Endothelial cell of umbilical vein (primary cell): Measurements from ENCODE around the gene KREMEN1. TPM values are rescaled to one million over a fixed set of nuclear protein-coding genes. Genes with fewer than 3 reads are reported as not detected.

Source experiments
- BruUV-seq: library from RNA; stranded (reverse); fragments of 400-500 nt; replicated peaks from 2 replicates; lab custom pipeline; 2021; lab: Mats Ljungman, UMichigan
- CTCF ChIA-PET: fragments of 300-600, 350-600 bp; sonication (Branson Sonifier 250); formaldehyde crosslinking; loops from one replicate; lab custom pipeline; 2021; ENCODE audit warnings: antibody characterized with exemption, inconsistent platforms; lab: Charles Lee
- POLR2A ChIA-PET: fragments of 300-600, 350-600 bp; sonication (Branson Sonifier 250); formaldehyde crosslinking; loops from one replicate; lab custom pipeline; 2021; ENCODE audit warnings: antibody characterized with exemption, inconsistent platforms; lab: Charles Lee
- DNase-seq: peaks from one replicate; pipeline ENCODE4 v3.0.0-alpha.2; 2011; ENCODE audit warnings: low read depth, low spot score
- FAIRE-seq: peaks from 2 replicates; lab custom pipeline; 2011; peaks lifted over from hg19 to GRCh38; lab: Jason Lieb, UNC
- H2AFZ ChIP-seq: 2 replicates; pipeline ENCODE4 v1.6.0; 2012; ENCODE audit warnings: low read depth, low read length, control low read depth, inconsistent platforms
- H3K27ac ChIP-seq: 2 replicates; pipeline ENCODE4 v1.5.1; 2011; ENCODE audit warnings: low read depth, mild to moderate bottlenecking, control low read depth, low read length, moderate library complexity; ENCODE audit not compliant: insufficient read depth
- H3K27me3 ChIP-seq, 2 experiments: 2 replicates each; pipeline versions ENCODE4 v1.6.0 to v1.6.1; 2011; ENCODE audit warnings: low read length in 2 of 2, mixed read lengths in 1 of 2; ENCODE audit not compliant: control insufficient read depth in 2 of 2, insufficient read depth in 2 of 2
- H3K36me3 ChIP-seq, 2 experiments: 2 replicates in 1 of 2; 3 replicates in 1 of 2; pipeline ENCODE4 v1.5.1; 2011; ENCODE audit warnings: low read length in 2 of 2, mild to moderate bottlenecking in 1 of 2, moderate library complexity in 1 of 2; ENCODE audit not compliant: control insufficient read depth in 2 of 2, insufficient read depth in 2 of 2; ENCODE audit errors: extremely low read depth in 1 of 2
- H3K4me1 ChIP-seq: 3 replicates; pipeline ENCODE4 v1.5.1; 2011; ENCODE audit warnings: mild to moderate bottlenecking, low read length; ENCODE audit not compliant: control insufficient read depth, insufficient read depth; ENCODE audit errors: extremely low read depth
- H3K4me2 ChIP-seq: 2 replicates; pipeline ENCODE4 v1.6.1; 2011; ENCODE audit warnings: low read length, control low read depth, mixed read lengths; ENCODE audit not compliant: insufficient read depth
- H3K4me3 ChIP-seq, 3 experiments: fragments of 200-600 bp in 1 of 3; sonication (generic), shearing (Covaris generic) in 1 of 3; replicated peaks in 1 of 3; 2 replicates each; pipeline ENCODE4 v1.5.1; 2011 to 2016; ENCODE audit warnings: control low read depth in 3 of 3, low read length in 3 of 3, mild to moderate bottlenecking in 2 of 3, inconsistent platforms in 1 of 3, low read depth in 1 of 3, moderate library complexity in 1 of 3; ENCODE audit not compliant: insufficient read depth in 1 of 3
- H3K79me2 ChIP-seq: 2 replicates; pipeline ENCODE4 v1.6.0; 2012; ENCODE audit warnings: low read length, inconsistent platforms; ENCODE audit not compliant: control insufficient read depth, insufficient read depth
- H3K9ac ChIP-seq: replicated peaks from 2 replicates; pipeline ENCODE3; 2011; ENCODE audit warnings: low read length, control low read depth; ENCODE audit not compliant: insufficient read depth; ENCODE audit errors: extremely low read depth
- H3K9me1 ChIP-seq: replicated peaks from 3 replicates; pipeline ENCODE4 v1.6.0; 2011; ENCODE audit warnings: mild to moderate bottlenecking, low read length; ENCODE audit not compliant: control insufficient read depth, insufficient read depth; ENCODE audit errors: extremely low read depth
- H3K9me3 ChIP-seq: replicated peaks from 2 replicates; pipeline ENCODE4 v1.5.1; 2012; ENCODE audit warnings: low read length, inconsistent platforms; ENCODE audit not compliant: control insufficient read depth, insufficient read depth
- H4K20me1 ChIP-seq: replicated peaks from 2 replicates; pipeline ENCODE3; 2011; ENCODE audit warnings: mild to moderate bottlenecking, low read length; ENCODE audit not compliant: control insufficient read depth, insufficient read depth; ENCODE audit errors: extremely low read depth
- EZH2 ChIP-seq: IDR thresholded peaks from 2 replicates; pipeline ENCODE4 v1.6.1; 2012; ENCODE audit warnings: borderline replicate concordance, low read depth, mild to moderate bottlenecking, moderate library complexity, low read length, inconsistent platforms; ENCODE audit not compliant: severe bottlenecking
- FOS ChIP-seq: IDR thresholded peaks from 2 replicates; pipeline ENCODE4 v1.6.1; 2011; ENCODE audit warnings: mild to moderate bottlenecking, low read length, moderate library complexity, borderline replicate concordance; ENCODE audit not compliant: insufficient read depth
- GATA2 ChIP-seq: IDR thresholded peaks from 2 replicates; pipeline ENCODE4 v1.7.0; 2011; ENCODE audit warnings: low read depth, mild to moderate bottlenecking, moderate library complexity, mixed read lengths, low read length; ENCODE audit not compliant: insufficient read length, insufficient read depth
- JUN ChIP-seq: IDR thresholded peaks from 2 replicates; pipeline ENCODE4 v1.6.1; 2011; ENCODE audit warnings: borderline replicate concordance, low read depth; ENCODE audit not compliant: insufficient read length, insufficient read depth
- MYC ChIP-seq: IDR thresholded peaks from one replicate; pipeline ENCODE4 v1.6.1; 2011; ENCODE audit warnings: mild to moderate bottlenecking, low read depth, low read length
- POLR2A ChIP-seq: IDR thresholded peaks from 2 replicates; pipeline ENCODE4 v1.6.1; 2012; ENCODE audit warnings: low read depth, mild to moderate bottlenecking, control low read depth, low read length
- POLR2AphosphoS5 ChIP-seq: IDR thresholded peaks from 2 replicates; pipeline ENCODE4 v1.6.1; 2012; ENCODE audit warnings: low read depth, mild to moderate bottlenecking, control low read depth, low read length, moderate library complexity; ENCODE audit not compliant: insufficient read depth
- dilution Hi-C: fragments of 300-500 bp; cut with MboI; formaldehyde crosslinking; loops from one replicate; pipeline ENCODE4 v1.15.0; 2019; ENCODE audit warnings: low sequenced_read_pairs; ENCODE audit not compliant: extremely low pct_ligation_motif_present
- intact Hi-C: fragments of 100-400 bp; cut with micrococcal nuclease; formaldehyde crosslinking; loops from one replicate; pipeline ENCODE4 v1.10.0; 2022
- polyA plus RNA-seq, 4 experiments: library from polyadenylated mRNA; depleted of rRNA in 3 of 4; stranded (reverse) in 3 of 4; unstranded in 1 of 4; fragments of >200 nt; gene quantifications; 2 replicates each; pipeline versions ENCODE4 v1.2.1 to v1.2.3, GENCODE V29; 2011 to 2012; ENCODE audit warnings: missing spikeins in 1 of 4
- total RNA-seq: library from RNA; stranded (reverse); gene quantifications from 2 replicates; pipeline ENCODE4 v1.2.3, GENCODE V29; 2021
- TF ChIP-seq, protein P1 (sequence below), 2 donors: IDR thresholded peaks; 1 replicate in 1 of 2; 2 replicates in 1 of 2; pipeline ENCODE4 v1.5.1; 2011; ENCODE audit warnings: low read length in 2 of 2, mild to moderate bottlenecking in 2 of 2, moderate library complexity in 2 of 2, control low read depth in 1 of 2, inconsistent platforms in 1 of 2, low read depth in 1 of 2; ENCODE audit not compliant: insufficient read depth in 1 of 2; ENCODE audit errors: extremely low read depth in 1 of 2
- TF ChIP-seq, protein P2 (sequence below): IDR thresholded peaks from 2 replicates; pipeline ENCODE4 v1.6.1; 2011; ENCODE audit not compliant: insufficient read depth, insufficient read length

The KREMEN1 gene
- total and polyA plus RNA-seq, 2 donors (not counting 3 experiments of a cell fraction or from before 2014, with no cell fraction given) = 0.58 to 1.1 TPM

DNA sequence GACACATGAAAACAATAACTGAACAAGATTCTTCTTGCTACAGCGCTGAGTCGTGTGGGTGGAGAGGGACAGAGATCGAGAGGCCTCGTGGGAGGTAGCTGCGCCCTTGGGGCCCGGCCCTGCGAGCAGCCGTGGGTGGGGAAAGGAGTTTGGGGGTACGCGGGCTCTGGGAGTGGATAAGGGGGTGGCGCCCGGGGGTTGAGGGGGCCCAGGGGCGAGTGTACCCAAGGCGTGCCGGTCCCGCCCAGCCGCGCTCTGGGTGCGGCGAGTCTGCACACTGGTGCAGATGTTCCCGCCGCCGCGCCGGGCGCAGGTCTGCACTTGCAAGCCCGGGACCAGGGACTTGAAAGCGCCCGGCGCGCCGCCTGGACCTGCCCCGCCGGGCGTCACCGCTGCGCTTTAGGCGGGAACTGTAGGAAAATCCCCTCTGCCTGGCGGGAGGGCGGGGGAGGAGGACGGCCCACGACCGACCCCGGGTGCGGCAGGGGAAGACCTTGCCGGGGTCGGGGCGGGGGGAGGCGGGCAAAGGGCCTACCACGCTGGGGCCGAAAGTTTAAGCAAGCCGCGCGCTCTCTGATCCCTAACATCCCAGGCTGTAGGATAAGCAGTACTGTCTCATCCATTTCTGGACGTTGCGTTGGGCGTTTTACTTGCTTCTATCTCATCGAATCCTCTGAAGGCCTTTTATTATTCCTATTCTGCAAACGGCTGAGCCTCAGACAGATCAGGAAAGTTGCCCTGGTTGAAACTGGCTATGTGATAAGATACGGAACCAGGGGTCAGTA is 1.4 kb upstream of the KREMEN1 start:
- H3K9ac ChIP-seq = no peak overlapping the region
- CTCF ChIA-PET = no interaction called here
- peak overlapping the region; percentile 48 for H2AFZ ChIP-seq

DNA sequence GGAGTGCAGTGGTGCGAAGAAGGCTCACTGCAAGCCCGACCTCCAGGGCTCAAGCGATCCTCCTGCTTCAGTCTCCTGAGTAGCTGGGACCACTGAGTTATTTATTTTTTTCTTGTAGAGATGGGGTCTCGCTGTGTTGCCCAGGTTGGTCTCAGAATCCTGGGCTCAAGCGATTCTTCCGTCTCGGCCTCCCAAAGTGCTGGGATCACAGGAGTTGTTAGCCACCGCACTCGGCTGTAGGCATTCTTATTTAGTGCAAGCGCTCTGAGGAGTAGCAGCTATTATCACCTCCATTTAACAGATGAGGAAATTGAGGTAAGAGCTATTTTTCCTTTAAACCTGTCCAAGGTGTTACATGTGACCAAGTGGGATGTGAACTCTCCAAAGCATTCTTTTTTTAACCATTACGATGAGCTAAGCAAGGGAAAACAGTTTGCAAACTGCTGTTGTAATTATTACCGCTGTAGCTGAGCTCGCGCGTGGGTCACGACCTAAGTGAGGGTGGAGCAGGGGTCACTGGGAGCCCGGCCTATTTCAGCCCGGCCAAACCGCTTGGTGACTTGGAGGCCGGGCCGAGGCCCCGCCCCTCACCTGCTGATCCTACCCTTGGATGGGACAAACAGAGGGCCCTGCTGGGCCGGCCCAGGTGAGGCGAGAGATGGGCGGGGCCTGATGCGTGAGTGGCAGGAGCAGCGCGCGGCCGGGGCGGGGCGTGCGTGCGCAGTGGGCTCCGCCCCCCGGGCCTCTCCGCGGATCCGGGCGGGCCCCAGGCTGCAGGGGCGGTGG is 449 bp upstream of the KREMEN1 start:
- POLR2A ChIA-PET = no interaction called here
- no peak overlapping the region for H3K9ac ChIP-seq
- no peaks in the 10 kb centered on the region for H3K79me2 ChIP-seq
- H4K20me1 ChIP-seq = no peaks in the 10 kb centered on the region
- peaks cover 38% of the 10 kb centered on the region in 2 experiments for H3K27me3 ChIP-seq
- dilution Hi-C loops (no loop called here), intact Hi-C loops (no loop called here)
- FAIRE-seq (peak; percentile 77), DNase-seq (peak; percentile 50)
- BruUV-seq = no TSS peak
- H3K4me3 ChIP-seq = peak overlapping the region in 2 of 3 experiments; percentile 46
- H3K9me3 ChIP-seq = no peaks in the 10 kb centered on the region
- H3K9me1 ChIP-seq = no peaks in the 10 kb centered on the region
- H3K27ac ChIP-seq = no peak overlapping the region
- no peaks in the 10 kb centered on the region for H3K36me3 ChIP-seq
- peak overlapping the region; percentile 42 for H2AFZ ChIP-seq
- CTCF ChIA-PET = interaction anchor here (0.6 to 1.3 kb wide), 6 partner anchors 9 to 217 kb away, joined by 3 to 6 read pairs (median 3); no protein-coding TSS in a partner anchor
- H3K4me1 ChIP-seq = peaks cover 8% of the 10 kb centered on the region
- no peak for TF ChIP-seq EZH2
- no peak for TF ChIP-seq GATA2
- TF ChIP-seq, protein P1, sequence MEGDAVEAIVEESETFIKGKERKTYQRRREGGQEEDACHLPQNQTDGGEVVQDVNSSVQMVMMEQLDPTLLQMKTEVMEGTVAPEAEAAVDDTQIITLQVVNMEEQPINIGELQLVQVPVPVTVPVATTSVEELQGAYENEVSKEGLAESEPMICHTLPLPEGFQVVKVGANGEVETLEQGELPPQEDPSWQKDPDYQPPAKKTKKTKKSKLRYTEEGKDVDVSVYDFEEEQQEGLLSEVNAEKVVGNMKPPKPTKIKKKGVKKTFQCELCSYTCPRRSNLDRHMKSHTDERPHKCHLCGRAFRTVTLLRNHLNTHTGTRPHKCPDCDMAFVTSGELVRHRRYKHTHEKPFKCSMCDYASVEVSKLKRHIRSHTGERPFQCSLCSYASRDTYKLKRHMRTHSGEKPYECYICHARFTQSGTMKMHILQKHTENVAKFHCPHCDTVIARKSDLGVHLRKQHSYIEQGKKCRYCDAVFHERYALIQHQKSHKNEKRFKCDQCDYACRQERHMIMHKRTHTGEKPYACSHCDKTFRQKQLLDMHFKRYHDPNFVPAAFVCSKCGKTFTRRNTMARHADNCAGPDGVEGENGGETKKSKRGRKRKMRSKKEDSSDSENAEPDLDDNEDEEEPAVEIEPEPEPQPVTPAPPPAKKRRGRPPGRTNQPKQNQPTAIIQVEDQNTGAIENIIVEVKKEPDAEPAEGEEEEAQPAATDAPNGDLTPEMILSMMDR (IDR thresholded peaks at IDR 0.05; ENCODE audit: extremely low read depth in 1 of 2, insufficient read depth in 1 of 2, low read depth in 1 of 2, low read length in 2 of 2) = no peak
- TF ChIP-seq POLR2A = no peak
- no peak for TF ChIP-seq POLR2AphosphoS5
- TF ChIP-seq, protein P2, sequence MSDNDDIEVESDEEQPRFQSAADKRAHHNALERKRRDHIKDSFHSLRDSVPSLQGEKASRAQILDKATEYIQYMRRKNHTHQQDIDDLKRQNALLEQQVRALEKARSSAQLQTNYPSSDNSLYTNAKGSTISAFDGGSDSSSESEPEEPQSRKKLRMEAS = no peak
- no peak for TF ChIP-seq FOS
- no peak for TF ChIP-seq MYC
- no peak for TF ChIP-seq JUN
- H3K4me2 ChIP-seq = peak overlapping the region; percentile 76

More for the DNA sequence above, 1.4 kb upstream of the KREMEN1 start:
- Histone ChIP-seq H3K36me3 (no peaks in the 10 kb centered on the region), H3K4me1 (peaks cover 8% of the 10 kb centered on the region), H3K4me2 (peak overlapping the region; percentile 76), H3K79me2 (no peaks in the 10 kb centered on the region), H3K27ac (no peak overlapping the region), H3K9me1 (no peaks in the 10 kb centered on the region), H3K9me3 (no peaks in the 10 kb centered on the region), H3K4me3 (peak overlapping the region; percentile 8 to 35 (median 28)), H3K27me3 (peaks cover 38% of the 10 kb centered on the region in 2 experiments), H4K20me1 (no peaks in the 10 kb centered on the region)
- TF ChIP-seq, protein P2 = no peak
- TF ChIP-seq EZH2 (peak; percentile 80), MYC (no peak)
- no TSS peak for BruUV-seq
- POLR2A ChIA-PET = no interaction called here
- FAIRE-seq (peak; percentile 57), DNase-seq (no peak)
- dilution Hi-C loops = no loop called here
- intact Hi-C loops = no loop called here
